HG02938 (cell line): ENCODE results near the gene FAXC.
"Not testable (repeated sequence)": the region's sequence is repeated elsewhere in the genome, so short reads cannot be mapped to it uniquely, and the experiment has no call there.

ENCODE experiments used
- ATAC-seq: cut with Tn5 transposase; IDR thresholded peaks from one replicate; pipeline ENCODE4 v1.9.1; 2021; ENCODE audit warnings: mild to moderate bottlenecking, moderate library complexity; ENCODE audit not compliant: unreplicated experiment

Gene FAXC

DNA sequence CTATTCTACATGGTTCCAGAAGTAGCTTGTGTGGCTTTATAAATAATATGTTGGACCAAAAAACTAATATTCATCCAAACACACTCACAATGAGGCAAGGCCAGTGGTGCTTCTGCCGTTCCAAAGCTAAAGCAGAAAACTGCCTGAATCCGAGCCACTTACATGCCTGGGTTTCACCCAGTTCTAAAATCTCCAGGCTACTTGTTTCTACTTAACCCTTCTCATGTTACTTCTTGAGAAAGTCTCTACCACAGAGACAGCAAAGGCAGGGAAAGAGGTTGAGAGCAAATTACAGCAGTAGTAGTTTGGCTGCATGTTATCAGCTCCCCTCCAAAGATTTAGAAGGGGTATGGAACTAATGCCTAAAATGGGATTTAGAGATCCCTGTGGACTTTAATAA is 62.0 kb downstream of the FAXC start:
- no peak for ATAC-seq

DNA sequence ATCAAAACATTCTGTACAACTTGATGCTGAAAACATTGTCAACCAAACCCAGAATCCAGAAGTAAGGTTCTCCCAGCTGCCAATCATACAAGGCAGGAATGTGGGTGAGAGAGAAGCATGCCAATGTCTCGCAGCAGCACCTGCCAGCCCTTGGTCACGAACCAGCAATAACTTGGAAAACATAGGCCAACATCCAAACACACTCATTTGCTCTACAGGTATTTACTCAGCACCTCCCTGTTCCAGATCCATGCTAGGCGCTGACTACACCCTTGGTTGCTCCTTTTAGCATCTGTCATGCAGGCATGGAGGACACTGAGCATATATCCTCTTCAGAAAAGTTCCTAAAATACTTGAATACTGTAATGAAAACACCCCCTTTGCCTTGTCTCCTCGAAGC is 63.6 kb downstream of the FAXC start:
- ATAC-seq: no peak

DNA sequence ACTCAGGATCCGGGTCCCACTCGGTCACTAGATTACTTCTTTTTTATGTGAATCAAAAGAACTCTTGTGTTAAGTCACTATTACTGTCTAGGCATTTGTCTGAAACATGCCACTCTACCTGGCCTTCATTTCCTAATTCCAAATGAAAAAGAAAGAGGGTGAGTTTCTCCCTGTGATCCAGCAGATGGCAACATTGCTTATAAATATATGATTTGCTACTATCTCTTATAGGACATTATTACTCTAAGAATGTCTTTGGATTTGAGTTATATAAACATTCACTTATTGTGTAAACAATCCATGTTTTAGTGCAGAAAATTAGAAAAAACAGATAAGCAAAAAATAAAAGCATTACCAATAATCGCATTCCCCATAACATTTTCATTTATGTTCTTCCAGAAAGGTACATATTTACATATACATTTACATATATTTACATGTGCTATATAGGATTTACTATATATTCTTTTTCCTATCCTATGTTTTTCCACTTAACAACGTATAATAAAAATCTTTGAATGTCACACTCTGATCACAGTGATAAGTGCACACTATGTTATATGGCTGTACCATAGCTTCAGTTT is 66.9 kb downstream of the FAXC start:
- ATAC-seq: no peak

DNA sequence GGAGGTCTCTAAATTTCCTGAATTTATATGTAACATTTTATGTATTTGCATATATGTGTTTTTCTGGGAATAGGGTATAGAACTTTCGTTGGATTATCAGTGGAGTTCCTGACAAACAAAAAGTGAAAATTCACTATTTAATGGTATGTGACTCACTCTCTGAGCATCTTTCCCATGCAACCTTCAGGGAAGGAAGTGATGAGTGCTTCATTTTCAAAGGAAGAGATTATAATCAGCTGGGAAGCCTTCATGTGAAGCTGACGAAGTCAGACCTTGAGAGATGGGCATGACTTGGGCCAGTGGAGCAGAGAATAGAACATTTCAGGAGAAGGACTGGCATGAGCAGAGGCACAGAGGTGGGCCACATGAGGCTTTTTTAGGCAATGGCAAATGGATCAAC is 72.7 kb downstream of the FAXC start:
- no peak for ATAC-seq

DNA sequence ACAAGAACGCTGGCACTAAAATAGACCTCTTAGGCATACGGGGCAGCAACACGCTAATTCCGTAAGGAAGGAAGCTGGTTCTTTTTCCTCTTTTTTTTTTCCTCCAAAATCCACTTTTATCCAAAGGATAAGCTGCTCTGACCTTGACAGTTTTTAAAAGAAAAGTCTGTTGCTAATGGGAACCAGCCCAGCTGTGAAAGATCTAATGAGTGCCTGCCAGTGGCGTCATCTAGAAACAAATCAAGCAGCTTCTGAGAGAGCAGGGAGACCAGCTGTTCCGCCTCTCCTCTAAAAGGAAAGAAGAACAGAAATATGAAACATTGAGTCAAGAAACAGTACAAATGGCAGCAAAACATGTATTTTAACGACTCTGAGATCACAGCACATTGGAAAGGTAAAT is 78.6 kb downstream of the FAXC start:
- ATAC-seq: no peak

DNA sequence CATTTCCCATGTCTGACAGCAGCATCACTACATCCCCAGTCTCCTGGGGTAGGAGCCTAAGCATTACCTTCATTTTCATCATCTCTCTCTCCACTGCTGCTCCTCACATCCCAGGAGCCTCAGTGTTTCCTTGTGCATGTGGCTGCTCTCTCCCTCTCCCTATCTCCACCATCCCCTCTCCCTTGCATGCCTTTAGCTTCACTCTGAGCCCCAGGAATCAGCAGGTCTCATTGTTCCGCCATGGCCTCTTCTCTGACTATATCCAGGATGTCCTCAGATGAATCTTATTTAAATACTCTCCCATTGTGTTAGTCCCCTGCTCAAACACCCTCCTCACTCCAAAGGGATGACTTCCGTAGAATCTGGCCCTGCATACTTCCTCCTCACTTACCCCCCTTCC is 79.4 kb downstream of the FAXC start:
- no peak for ATAC-seq

DNA sequence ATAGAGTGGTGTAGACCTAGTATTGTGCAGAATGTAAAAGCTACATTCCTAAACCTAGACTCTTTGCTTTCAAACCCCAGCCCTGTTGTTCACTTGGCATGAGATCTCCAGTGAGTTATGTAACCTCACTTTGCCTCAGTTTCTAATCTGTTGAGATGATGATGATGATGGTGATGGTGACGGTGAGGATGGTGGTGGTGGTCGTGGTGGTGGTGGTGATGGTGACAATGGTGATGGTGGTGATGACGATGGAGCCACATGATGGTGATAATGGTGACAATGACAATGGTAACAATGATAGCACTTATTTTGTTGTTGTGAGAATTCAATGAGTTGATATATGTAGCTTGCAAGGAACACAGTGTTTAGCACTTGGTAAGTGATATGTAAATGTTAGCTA is 80.3 kb downstream of the FAXC start:
- ATAC-seq: no peak

DNA sequence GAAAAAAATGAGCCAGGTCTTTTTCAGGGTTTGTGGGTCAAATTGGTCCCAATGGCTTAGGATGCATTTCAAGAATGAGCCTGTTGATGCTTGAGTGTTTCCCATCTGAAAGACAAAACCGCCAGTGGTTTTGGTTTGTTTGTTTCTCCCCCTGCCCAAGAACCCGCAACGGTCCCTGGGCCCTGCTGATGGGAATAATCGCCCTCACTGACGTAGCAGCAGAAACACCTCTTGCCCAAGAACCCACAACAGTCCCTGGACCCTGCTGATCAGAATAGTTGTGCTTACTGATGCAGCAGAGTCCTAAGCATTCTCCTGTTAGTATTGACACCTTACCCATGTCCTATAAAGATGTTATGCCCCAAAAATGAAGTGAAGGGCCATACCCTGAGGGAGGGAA is 82.5 kb downstream of the FAXC start:
- ATAC-seq: not testable (repeated sequence)

DNA sequence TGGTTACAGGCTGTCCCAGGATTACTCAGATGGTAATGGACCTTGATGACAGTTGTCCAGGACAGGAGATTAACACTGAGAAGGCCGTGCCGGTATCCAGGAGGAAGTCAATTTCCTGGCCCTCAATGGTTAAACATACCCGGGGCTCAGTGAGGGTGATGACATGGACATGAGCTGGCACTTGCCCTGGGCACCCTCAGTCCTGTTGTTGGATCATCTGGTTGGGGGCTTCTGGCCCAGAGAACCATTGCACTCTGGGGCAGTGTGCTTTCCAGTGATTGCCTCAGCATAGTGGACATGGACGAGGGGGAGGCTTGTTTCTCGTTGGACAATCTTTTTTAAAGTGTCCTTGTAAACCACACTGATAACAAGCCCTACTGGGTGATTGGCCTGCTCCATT is 84.0 kb downstream of the FAXC start:
- not testable (repeated sequence) for ATAC-seq

DNA sequence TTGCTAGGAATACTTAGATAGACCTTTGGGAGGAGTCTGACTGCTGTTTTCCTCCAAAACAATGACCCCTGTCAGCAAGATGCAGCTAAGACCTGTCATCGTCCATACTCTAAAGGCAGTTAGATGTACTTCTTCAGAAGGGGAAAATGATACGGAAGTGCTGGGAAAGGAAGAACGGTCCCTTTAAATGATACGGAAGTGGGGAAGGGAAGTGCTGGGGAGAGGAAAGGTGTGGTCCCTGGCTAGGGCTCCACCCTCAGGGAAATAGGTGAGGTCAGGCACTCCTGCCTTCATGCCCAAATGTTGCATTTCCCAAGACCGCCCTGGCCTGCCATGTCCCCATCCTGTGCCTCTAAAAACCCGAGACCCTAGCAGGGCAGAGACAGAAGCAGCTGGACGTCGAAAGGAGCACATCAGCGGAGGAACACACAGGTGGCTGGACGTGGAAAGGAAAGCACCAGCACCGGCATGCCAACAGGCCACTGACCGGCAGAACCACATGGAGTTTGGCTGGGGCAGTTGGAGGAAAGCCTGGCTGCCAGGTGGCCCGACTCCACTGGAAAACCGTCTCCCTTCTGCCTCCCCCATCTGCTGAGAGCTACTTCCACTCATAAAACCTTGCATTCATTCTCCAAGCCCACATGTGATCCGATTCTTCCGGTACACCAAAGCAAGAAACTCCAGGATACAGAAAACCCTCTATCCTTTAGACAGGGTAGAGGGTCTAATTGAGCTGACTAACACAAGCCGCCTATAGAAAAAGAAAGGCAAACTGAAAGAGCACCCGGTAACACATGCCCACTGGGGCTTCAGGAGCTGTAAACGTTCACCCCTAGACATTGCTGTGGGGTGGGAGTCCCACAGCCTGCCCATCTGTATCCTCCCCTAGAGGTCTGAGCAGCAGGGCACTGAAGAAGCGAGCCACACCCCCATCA is 94.6 kb downstream of the FAXC start:
- no peak for ATAC-seq

DNA sequence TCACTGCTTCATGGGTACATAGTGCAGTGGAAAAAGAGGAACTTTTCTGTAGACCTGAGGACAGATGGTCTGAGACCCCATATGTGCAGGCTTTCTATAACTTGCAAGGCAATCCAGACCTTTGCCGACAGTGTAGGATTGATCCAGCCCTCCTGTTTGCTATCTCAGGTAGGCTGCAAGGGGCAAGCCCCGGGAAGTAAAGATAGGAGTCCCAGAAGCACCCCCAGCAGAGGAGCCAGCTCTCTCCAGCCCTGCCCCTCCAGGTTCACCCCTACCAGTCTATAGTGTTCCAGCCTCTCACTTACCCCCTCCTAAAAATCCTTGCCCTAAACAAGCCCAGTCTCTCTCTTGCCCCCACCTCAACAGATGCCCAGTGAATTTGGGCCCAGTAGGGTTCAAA is 96.2 kb downstream of the FAXC start:
- ATAC-seq: no peak

DNA sequence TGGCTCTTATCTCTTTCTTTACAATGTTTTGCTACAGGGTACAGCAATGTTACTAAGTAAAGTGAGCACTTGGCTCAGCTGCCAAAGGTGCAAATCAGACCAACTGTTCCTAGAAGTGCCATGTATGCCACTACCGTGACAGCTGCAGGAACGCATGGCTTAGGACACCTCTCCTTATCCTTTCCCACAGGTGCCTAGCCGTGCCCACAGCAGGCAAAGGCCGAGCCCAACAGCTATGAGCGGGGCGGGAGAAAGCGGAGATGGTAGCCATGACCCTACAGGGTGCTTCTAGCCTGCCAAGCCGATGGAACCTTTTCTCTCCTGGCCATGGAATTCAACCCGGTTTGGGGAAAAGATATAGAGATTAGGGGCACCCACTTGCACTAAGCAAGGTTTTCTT is 97.1 kb downstream of the FAXC start:
- no peak for ATAC-seq

DNA sequence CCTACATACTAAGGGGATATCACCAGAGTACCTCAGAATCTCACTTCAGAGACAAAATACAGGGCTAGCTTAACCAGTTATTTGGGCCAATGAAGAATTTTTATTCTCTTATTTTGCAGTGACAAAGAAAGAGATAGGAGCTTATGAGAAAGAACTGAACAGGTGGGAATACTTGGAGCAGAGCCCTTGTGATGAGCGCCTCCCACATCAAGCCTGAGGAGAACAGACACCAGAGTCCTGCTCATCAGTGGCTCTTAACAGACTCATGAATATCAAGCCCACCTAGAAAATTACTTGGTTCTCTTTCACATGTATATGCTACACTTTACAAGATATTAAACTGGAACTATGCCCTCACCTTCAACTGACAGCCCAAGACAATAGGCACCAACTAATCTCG is 99.0 kb downstream of the FAXC start:
- no peak for ATAC-seq

DNA sequence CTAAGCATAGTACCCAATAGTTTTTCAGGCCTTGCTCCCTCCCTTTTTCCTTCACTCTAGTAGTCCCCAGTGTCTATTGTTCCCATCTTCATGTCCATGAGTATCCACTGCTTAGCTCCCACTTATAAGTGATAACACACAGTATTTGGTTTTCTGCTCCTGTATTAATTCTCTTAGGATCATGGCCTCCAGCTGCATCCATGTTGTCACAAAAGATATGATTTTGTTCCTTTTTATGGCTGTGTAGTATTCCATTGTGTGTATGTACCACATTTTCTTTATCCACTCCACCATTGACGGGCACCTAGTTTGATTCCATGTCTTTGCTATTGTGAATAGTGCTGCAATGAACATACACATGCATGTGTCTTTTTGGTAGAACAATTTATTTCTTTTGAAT is 102.9 kb downstream of the FAXC start:
- no peak for ATAC-seq

DNA sequence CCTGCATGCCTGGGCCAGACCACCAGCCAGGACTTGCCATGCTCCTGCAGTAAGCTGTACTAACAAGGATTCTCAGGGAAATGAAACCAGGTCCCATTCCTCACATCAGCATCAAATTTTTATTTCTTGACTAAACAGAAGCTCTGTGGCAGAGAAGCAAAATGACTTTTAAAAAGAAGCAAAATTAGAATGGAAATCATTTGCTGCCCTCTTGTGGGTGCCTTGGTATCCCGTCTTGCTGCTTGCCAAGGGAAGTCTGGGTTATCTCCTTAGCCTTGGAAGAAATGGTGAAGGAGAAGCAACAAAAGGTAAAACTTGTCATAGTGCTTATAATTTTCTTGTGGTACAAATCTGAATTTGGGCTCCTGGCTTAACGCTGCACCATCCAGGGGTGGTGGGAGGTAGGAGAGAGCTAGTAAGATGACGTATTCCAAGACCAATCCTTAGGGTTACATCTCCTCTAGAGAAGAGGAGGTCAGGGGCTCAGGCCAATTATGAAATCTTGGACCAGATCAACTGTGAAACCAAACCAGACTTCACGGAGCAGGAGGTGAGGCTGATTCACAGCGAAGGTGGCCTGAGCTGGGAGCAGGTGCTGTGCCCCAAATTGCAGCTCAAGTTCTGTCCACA is 107.5 kb downstream of the FAXC start:
- no peak for ATAC-seq

DNA sequence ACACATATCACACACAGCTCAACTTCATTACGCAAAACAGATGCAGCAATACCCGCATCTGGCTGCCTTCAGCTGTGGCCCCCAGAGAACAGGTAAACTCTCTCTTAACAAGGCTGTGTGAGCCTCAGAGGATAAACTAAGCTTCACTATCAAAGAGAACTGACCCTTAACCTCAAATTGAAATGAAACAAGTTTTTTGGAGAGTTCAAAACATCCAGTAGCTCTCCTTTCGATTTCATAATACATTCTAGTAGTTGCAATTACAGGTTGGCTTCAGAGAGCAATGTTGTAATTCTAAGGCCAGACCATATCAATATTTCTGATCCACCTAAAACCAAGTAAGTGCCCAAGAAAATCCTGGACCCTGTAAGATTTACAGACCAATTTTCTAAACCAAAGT is 113.5 kb downstream of the FAXC start:
- ATAC-seq: no peak

DNA sequence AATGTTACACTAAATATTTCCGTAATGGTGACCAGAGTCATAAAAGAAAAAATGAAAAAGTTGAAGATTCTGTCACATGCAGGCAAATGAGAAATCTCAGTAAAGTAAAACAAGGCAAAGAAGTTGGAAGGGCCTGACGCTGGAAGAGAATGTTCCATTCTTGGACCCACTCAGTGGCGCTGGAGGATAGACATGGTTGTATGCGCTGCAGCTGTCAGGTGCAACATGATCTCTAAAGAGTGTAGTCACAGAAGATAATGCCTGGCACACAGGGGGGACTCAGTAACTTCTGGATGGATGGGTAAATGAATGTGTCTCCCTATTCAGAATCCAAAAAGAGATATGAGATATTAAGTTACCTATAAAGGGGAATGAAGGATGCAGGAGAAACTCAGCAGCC is 116.3 kb downstream of the FAXC start:
- no peak for ATAC-seq

DNA sequence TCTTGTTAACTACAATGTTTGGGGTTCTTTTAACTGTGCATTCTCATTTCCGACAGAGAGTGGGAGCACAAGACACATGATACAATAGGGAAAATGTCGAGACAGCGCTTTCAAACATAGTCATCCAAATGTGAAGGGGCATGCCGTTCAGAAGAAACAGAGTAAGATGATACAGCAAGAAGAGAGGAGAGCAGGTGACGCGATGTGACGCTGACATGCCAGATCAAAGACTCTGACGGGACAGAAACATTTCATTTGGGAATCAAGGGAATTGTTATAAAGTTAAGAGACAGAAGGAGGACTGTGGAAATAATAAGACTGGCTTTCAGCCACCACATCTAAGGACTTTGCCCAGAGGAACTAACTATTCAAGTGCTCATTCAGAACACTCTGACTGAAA is 117.4 kb downstream of the FAXC start:
- ATAC-seq: no peak

DNA sequence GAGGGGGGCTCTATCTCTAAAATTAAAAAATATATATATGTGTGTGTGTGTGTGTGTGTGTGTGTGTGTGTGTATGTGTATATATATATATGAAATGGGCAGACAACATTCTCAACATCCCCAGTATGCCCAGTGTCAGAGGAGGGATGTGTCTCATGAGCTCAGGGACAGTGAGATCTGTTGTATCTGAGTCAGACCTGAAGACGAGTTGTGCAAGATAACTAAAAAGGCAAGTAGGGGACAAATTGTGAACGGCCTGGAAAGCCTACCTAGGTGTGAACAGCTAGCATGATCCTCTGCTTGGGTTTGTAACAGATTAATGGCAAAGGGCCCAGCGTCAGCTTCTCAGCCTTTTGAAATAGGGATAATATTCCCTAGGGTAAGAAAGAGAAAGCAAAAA is 124.3 kb downstream of the FAXC start:
- ATAC-seq: no peak
